GM21717 (cell line): ENCODE measurements around the gene CDC14A.
"Not testable (repeated sequence)": the region's sequence is repeated elsewhere in the genome, so short reads cannot be mapped to it uniquely, and the experiment has no call there.

Experiments
- ATAC-seq: cut with Tn5 transposase; IDR thresholded peaks from one replicate; pipeline ENCODE4 v1.9.1; 2021; ENCODE audit warnings: mild to moderate bottlenecking, moderate library complexity; ENCODE audit not compliant: unreplicated experiment

The CDC14A gene

GRCh38 chr1:100331146-100331545 lies 21.2 kb upstream of the CDC14A start:
- not testable (repeated sequence) for ATAC-seq

- no peak for ATAC-seq
These were observed 20.0 kb upstream of the CDC14A start for GRCh38 chr1:100332331-100332730.

DNA sequence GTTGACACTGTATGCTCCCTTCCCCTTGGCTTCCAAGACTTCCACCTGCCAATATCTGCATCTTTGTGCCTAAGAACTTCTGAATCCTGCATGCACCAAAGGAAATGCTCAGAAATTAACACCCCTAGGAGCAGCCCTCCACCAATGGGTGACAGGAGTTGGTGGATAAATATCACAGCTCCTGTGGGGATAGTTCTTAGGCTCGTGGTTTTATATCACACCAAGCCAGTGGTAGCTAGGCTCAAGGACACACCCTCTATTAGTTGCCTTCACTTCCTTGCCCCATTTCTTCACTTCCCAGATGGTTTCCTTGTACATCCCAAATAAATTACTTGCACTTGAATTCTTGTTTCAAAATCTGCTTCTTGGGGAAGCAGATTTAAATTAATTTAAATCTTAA lies 16.9 kb upstream of the CDC14A start:
- no peak for ATAC-seq

- not testable (repeated sequence) for ATAC-seq
These were observed 14.4 kb upstream of the CDC14A start for GRCh38 chr1:100337878-100338277.

DNA sequence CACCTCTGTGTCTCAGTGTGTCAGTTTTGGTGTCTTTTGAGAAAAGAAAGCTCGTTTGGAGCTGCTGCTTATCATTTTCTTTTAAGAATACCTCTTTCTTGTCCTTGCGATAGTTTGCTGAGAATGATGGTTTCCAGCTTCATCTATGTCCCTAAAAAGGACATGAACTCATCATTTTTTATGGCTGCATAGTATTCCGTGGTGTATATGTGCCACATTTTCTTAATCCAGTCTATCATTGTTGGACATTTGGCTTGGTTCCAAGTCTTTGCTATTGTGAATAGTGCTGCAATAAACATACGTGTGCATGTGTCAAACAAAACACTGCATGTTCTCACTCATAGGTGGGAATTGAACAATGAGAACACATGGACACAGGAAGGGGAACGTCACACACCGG lies 12.6 kb upstream of the CDC14A start:
- ATAC-seq = not testable (repeated sequence)

- no peak for ATAC-seq
These were observed 11.8 kb upstream of the CDC14A start for GRCh38 chr1:100340494-100340893.

DNA sequence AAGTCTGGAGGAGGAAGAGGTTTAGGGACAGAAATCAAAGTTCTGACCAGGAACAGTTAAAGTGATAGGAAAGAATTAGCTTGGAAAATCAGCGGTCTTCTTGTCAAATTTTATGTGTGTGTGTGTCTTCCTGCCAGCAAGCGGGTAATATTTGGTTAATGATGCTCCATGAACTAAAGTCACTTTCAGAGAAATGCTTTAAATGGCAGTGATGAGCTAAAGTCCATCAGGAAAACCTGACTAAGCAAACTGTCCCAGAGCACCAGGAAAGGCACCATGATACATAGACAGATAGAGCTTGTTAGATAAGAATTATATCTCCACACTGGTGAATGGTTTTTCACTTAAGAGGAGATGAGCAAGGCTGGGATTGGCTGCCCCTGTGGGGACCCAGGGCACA lies 10.0 kb upstream of the CDC14A start:
- ATAC-seq = no peak

DNA sequence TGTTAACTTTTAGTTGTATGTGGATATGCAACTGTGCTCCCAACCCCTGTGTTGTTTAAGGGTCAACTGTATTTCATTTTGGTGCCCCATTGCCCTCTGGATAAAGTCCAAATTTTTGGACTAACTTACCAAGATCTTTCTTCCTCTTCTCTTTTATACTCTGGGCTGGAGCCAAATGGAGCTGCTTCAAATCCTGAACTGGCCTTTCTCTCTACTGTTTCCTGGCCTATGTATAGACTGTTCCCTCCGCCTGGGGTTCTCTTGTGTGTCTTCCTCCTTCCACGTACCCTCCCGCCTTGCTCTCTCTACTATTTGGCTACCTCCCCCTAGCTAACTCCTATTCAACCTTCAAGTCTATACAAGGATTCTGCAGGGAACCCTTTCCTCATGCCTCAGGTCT lies 8.4 kb upstream of the CDC14A start:
- ATAC-seq = no peak

- ATAC-seq = no peak
These were observed 7.5 kb upstream of the CDC14A start for GRCh38 chr1:100344774-100345173.

- ATAC-seq = no peak
These were observed 5.9 kb upstream of the CDC14A start for GRCh38 chr1:100346387-100346786.

DNA sequence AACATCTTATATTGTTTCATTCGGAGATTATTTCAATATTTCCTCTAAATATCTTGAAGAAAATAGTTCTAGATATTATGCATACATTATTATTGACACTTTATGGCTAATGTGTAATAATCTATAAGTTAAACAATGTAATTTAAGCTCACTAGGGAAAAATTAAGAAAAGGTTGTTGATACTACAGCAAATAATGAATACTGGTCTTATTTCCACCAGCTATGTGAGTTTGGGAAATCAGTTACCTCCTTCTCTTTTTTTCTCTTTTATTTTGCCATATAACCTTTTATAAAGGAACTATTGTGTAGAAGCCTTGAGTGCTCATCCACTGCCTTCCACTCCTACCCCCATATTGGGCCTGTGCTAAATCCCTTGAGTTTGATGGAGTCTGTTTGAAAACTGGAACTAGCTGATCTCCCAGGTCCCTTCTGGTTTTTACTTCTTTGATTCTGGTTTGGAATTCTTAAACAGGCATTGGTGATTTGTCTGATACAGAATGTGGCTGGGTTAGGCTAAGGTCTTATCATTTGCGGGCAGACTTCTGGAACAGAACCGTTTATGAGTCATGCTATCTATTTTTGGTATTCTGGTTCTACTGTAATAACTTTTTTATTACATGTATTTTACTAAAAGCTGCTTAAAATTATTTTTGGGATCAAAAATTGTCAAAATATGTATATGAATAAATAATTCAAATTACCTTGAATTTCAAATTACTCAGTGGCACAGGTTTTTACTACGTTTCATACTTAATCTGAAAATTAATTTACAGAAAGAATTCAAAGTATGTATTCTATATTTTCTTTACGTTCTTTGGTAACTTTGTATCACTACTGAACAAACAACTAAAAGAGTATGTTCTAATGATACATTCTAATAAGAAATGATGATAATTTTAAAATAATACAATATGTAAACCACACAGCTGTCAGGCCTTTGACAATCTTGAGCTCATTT lies 5.0 kb upstream of the CDC14A start:
- ATAC-seq = no peak

DNA sequence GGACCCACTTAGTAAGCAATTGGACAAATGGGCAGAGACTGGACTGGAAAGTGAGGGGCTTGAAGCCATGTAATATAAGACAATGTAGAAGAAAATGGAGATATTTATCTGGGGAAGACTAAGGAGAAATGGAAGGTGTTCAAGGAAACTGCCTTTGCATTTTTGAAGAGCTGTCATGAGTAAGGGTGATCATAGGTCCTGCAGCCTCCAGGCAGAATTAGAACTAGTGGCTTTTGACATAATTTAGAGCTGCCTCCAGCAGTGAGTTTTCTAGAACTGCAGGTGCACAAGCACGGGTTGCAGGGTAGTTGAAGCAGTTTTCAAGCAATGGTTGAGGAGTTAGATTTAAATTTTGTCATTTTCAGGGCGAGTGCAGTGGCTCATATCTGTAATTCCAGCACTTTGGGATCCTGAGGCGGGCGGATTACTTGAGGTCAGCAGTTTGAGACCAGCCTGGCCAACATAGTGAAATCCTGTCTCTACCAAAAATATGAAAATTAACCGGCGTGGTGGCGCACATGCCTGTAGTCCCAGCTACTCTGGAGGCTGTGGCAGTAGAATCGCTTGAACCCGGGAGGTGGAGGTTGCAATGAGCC lies 3.7 kb upstream of the CDC14A start:
- ATAC-seq = no peak

GRCh38 chr1:100349246-100349645 lies 3.1 kb upstream of the CDC14A start:
- ATAC-seq = no peak

GRCh38 chr1:100350787-100351094 lies 1.6 kb upstream of the CDC14A start:
- ATAC-seq = no peak

DNA sequence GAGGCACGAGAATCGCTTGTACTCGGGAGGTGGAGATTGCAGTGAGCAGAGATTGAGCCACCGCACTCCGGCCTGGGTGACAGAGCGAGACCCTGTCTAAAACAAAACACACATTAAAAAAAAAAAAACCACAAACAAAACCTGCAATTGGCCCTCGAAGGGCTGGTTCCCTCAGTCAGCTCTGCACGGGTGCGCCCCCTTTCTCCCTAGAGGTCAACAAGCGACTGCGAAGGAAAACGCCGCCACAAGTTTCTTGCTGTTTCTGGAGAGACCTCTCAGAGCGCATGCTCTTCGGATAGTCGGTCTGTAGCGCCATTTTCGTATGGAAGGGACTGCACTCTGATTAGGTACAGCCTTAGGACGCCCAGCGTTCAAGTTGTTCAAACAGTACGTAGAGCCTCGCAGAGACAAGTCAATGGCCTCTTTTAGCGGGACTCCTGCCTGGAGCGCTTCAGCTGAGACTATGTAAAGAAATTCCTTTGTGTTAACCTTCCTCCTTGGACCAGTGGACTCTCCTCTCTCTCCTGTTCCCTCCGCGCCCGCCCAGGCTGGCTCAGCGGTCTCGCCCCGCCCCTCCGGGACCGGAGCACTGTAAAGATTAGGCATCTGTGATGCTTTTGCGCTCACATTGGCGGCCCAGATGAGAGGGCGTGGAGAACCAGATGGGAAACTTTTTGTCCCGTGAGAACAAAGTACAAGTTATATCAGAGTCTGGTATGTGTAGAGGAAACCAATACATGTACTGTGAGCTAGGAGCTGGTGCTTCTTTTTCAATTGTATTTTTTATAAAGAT lies 1.0 kb upstream of the CDC14A start:
- ATAC-seq = peak; percentile 65

DNA sequence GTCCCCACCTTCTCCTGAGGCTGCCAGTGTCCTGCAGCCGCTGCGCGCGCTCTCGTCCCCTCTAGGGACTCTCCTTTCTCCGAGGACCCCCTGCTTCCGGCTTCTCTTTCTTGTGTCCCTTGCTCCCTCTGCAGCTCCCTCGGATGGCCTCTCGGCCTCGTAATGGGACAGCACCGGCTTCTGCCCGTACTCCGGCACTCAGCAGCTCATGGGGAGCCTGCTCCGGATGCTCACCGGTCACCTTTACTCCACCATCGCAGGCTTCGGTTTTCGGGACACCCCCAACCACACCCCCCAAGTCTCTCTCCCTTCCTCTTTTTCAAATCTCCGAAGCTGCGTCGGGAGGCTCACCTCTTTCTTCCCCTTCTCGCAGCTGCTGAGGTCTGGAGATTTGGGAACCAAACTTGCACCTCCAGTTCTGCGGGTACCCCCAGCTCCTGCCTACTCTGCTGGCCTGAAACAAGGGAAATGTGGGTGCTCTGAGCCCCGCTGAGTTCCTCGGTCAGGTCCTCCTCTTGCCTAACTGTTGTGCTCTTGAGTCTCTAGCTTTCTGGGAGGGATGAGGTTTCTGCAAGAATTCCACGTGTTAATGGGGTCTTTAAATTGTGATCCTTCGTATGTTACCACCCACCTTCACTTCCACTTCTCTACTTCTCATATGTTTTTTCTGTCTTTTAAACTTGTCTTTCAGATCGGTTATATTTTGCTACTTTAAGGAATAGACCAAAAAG lies 930 bp downstream of the CDC14A start:
- ATAC-seq = peak; percentile 27

DNA sequence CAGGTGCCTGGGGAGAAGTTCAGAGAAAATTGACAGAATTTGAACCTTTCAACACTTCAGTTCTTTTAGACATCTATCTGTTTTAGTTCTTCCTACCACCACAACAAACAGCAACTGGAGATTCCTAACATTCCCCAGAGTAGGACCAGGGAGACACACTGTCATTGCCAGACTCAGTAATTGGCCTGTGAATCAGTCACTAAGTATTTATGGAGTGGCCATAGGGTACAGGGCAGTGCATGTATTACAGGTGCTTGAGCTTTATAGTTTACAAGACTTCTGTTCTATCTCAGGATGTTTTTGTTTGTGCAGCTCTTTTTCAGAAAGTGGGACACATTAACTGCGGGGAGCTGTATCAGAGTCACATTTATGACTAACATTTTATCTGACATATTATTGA lies 1.7 kb downstream of the CDC14A start:
- no peak for ATAC-seq

GRCh38 chr1:100354971-100355394 lies 2.7 kb downstream of the CDC14A start:
- ATAC-seq = no peak

DNA sequence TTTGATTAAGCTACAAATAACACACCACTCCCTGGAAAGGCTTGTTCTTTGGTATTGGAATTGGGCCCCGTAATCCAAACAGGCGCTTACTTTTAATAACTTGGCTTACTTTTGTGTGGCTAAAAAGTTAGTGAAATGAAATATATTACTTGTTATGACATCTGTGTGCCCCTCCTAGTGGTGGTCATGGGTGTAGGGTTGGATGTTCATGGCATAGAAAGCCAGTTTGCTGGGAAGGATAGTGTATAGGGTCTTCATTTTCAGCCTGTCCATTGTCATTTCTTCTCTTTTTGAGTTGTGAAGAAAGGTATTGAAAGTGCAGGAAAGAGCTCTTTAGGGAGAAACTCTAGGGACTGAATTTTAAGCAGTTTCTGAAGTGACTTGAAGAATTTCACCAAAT lies 5.9 kb downstream of the CDC14A start:
- no peak for ATAC-seq

DNA sequence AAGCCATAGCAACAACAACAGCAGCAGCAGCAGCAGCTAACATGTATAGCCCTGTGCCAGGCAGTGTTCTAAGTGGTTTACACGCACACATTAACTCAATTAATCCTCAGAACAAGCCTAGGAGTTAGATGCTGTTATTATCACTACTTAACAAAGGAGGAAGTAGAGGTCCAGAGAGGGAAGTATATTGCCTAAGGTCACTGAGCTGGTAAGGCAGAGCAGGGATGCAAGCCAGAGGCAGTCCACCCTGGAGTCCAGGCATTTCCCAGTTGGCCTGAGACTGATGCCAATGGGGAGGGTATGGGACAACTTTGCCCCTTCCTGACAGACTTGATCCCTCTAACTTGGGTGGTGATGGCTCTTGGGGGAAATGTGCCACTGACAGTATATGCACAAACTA lies 6.8 kb downstream of the CDC14A start:
- no peak for ATAC-seq
